Anterior cingulate cortex (tissue), 58 donors: Measurements from ENCODE around the gene WNT11.
"Not testable (repeated sequence)": the region's sequence is repeated elsewhere in the genome, so short reads cannot be mapped to it uniquely, and the experiment has no call there.

Source experiments
- DNase-seq, 58 donors: peaks; one replicate each; lab custom pipeline; 2025; lab: John Stamatoyannopoulos, UW

WNT11 gene

DNA sequence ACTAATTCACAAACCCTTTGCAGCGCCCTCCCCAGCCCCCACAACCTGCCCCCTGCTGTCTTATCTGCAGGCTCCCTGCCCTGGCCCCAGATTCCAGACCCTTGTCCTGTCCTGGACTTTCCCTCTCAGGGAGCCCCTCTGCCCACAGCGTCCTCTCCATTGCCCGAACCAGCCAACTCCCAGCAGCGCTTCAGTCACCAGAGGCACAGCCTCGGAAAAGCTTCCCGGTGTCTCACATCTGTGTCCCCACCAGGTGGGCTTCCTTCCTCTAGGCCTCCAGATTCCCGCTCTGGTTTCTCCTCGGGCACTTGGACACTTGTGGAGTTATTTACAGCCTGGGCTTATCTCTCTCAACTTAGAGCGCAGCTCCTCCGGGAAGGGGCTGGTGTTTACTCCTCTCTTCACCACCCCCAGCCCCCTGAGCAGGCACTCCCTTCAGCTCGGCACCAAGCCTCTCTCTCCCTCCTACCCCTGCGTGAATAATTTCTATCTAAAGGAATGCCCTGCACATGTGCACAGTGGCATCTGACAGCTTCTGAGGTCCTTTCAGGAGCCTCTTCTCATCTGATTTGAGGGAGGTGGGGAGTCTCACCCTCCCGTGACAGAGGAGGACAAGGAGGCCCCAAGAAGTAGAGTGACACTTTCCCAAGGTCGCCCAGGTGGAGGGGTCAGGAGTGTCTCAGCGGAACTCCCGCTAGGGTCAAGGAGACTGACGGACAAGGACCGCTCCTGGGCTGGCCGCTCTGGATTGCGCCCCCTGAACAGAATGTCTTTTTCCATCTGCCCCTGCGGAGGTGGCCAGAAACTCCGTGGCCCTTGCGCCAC lies 838 bp downstream of the WNT11 start:
- no peak for DNase-seq

- DNase-seq = no peak
Measured at GRCh38 chr11:76203937-76204336, 2.4 kb downstream of the WNT11 start.

DNA sequence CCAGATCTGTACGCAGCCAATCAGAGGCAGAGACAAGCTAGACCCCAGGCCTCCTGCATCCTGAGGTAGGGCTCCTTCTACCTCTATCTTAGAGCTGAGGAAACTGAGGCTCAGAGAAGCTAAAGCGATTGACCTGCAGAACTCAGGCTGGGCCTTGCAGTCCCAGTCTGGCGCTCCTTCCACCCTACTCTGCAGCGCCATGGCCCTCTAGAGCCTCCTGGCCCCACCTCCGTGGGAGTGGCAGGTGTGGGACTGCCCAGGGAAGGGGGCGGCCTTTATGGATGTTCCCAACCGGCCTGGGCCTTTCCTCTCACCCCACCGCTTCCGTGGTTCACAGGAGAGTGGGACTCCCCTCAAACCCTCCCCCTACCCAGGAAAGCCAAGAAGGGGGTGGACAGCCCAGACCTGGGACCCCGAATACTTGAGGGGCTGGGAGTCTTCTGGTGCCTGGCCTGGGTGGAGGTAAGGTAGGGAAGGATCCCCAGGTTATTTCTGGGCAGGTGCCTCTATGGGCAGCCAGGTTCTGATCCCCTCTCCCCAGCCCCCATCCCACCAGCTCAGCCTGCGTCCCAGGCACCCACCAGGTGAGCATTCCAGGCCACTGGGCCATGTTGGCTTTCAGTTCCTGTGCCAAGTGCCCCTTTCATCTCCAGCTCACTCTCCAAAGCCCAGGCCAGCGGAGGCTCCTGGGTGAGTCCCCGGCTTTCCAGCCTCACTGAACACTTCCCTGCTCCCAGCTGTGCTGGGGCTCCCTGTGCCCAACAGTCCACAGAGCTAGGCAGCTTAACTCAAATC lies 3.0 kb downstream of the WNT11 start:
- no peak for DNase-seq

- DNase-seq = no peak
Measured at GRCh38 chr11:76201672-76202412, 4.5 kb downstream of the WNT11 start.

GRCh38 chr11:76201056-76201455 lies 5.2 kb downstream of the WNT11 start:
- DNase-seq = no peak

GRCh38 chr11:76200006-76200940 lies 6.0 kb downstream of the WNT11 start:
- peak in 1 of 58 donors; percentile 23 for DNase-seq

GRCh38 chr11:76198691-76199090 lies 7.6 kb downstream of the WNT11 start:
- DNase-seq = not testable (repeated sequence)

DNA sequence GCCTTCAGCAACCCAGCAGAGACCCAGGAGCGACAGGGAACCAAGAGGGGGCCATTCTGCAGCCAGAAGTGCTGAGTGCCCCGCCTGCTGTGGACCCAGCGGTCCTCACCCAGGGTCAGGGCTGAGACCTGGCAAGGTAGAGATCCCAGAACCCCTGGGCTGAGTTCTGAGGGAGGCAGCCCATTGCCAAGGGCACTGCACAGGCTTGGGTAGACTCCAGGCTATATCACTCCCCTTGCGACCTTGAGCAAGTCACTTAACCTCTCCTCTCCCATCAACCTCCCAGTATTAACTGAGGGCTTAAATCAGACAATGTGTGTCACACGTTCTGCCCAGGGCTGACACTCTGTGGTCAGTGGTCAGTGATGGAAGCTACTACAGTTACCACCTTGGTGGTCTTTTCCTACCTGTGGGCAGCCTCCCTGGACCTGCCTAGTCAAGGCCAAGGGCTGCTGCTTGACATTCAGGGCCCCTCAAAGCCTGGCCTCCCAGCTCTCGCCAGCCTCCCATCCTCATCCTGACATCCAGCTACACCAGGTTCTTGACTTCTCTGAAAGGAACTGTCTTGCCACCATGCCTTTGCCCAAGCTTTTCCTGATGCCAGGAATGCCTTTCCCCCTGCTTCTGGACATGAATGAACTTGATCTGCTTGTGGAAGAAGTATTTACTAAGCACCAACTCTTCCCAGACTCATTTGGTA lies 8.2 kb downstream of the WNT11 start:
- DNase-seq = no peak

GRCh38 chr11:76197332-76197731 lies 9.0 kb downstream of the WNT11 start:
- DNase-seq = no peak

GRCh38 chr11:76196849-76197248 lies 9.5 kb downstream of the WNT11 start:
- DNase-seq = no peak

DNA sequence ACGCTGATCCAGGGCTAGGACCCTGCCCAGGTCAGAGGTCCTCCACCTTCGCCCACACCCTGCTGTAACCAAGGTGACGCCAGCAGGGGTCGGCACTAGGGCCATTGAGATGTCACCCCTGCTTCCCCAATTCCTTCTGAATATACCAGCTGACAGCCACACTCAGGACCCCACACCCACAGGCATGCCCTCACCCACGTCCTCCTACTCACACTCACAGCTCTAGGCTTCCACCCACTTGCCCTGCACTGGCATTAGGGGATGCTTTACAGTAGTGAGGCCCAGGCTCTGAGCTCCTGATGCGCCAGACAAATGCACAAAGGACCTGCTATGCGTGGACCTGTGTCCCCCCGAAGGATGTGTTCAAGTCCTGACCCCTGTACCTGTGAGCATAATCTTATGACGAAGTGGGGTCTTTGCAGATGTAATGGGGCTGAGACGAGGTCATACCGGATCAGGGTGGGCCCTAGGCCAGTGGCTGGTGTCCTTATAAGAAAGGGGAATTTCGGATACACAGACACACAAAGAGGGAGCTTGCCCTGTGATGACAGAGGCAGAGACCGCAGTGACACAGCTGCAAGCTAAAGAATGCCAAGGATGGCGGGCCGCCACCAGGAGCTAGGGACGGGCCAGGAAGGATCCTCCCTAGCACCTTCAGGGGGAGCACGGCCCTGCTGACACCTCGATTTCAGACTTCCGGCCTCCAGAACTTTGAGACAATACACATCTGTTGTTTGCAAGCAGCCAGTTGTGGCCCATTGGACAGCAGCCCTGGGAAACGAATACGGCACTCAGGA lies 11.2 kb downstream of the WNT11 start:
- no peak for DNase-seq

DNA sequence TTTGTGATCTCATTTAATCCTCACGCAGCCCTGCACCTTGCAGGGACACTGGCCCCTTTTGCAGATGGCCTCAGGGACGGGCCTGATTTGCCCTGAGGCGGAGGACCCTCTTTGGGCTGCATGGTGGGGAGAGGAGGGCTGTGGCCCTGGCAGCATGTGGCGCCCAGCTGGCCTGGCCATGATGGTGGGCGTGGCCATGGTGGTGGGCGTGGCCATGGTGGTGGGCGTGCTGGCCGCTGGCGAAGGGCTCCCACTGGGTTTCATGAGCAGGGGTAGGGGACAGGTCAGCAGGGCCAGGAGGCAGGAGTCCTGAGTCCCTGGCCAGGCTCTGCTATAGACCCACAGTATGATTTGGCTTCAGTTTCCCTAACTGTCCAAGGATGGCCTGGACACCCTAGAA lies 13.1 kb downstream of the WNT11 start:
- no peak for DNase-seq

GRCh38 chr11:76190376-76190775 lies 15.9 kb downstream of the WNT11 start:
- DNase-seq = no peak

DNA sequence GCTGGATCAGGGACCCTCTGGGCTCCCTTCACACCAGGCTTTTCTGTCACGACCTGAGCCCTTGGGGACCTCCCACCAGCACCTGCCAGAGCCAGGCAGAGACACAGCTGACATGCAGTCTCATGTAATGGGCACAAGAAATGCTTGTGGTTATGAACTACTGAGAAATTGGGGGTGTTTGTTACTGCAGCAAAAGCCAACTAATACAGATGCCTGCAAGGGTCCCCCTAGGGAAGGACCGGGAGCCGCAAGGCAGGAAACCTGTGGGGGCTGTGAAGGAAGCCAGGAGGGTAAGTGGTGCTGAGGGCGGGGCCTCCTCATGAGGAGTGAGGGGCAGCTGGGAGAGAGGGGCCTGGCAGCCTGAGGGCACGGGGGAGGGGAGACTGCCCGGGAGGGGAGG lies 16.6 kb downstream of the WNT11 start:
- no peak for DNase-seq

DNA sequence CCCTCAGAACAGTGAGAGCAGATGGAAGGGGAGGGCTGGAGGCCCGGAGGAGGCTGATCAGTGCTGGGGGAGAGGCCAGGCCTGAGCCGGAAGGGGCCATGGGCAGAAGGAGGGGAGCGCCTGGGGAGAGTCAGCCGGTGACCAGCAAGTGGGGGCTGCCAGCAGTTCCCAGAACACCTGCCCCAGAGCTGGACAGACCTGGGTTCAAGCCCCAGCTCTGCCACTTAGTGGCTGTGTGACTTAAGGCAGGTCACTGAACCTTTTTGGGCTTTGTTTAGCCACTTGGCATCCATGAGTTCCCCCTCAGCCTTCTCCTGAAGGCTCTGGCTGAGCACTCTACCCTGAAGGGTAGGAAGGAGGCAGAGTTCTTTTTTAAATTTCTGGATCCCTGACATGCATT lies 17.4 kb downstream of the WNT11 start:
- no peak for DNase-seq

DNA sequence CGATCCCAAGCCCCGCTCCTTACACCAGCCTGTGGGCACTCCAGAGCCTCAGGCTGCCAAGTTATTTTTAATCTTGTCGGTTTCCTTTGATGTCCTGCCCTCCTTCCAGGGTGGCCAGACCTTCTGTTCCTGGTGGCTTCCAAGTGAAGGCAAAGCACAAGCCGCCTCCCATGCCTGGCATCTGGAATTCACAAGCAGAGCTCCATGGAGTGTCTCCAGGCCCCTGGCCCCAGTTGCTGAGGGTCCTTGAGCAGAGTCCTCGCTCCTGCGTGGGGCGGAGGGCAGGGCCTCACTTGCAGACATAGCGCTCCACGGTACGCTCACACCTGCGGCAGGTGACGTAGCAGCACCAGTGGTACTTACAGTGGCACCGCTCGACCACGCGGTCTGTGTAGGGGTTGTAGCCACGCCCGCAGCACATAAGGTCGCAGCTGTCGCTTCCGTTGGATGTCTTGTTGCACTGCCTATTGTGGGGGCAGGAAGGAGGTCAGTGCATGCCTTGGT lies 19.5 kb downstream of the WNT11 start:
- DNase-seq = no peak

GRCh38 chr11:76185931-76186401 lies 20.3 kb downstream of the WNT11 start:
- peak in 3 of 58 donors; percentile 4 to 26 (median 13) for DNase-seq

DNA sequence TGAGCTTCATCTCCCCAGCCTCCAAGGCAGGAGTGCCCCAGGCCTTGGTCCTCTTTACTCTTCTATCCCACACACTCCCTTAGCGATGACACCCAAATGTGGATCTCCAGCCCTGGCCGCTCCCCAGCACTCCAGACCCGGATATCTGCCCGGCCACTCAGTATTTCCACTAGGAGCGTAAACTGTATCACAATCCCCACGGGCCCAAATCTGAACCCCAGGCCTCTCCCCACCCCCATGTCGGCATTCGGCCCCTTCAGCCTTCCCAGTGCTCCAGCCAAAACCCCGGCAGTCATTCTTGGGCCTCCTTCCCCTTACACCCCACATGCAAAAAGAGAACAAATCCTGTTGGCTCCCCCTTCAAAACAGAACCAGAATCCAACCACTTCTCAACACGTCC lies 20.8 kb downstream of the WNT11 start:
- no peak for DNase-seq
